H9 (cell line): ENCODE results near the gene FRK. TPM values are rescaled to one million over a fixed set of nuclear protein-coding genes. Genes with fewer than 3 reads are reported as not detected.

ENCODE experiments used
- DNase-seq: peaks from one replicate; pipeline ENCODE4 v3.0.0-alpha.2; 2017
- H2AFZ ChIP-seq: one replicate; pipeline ENCODE4 v1.6.1; 2013; ENCODE audit warnings: mild to moderate bottlenecking, low read length, control low read depth, moderate library complexity
- H2AK5ac ChIP-seq: 2 replicates; pipeline ENCODE4 v1.6.1; 2013; ENCODE audit warnings: low read length, control low read depth, mixed read lengths; ENCODE audit not compliant: insufficient read length
- H2BK120ac ChIP-seq: one replicate; pipeline ENCODE4 v1.6.1; 2013; ENCODE audit warnings: low read depth, mild to moderate bottlenecking, low read length, control low read depth, inconsistent platforms; ENCODE audit not compliant: poor library complexity, severe bottlenecking
- H2BK12ac ChIP-seq: 2 replicates; pipeline ENCODE4 v1.6.1; 2013; ENCODE audit warnings: low read length, control low read depth, mixed read lengths, low read depth; ENCODE audit not compliant: insufficient read length
- H2BK15ac ChIP-seq: 2 replicates; pipeline ENCODE4 v1.6.1; 2013; ENCODE audit warnings: low read depth, low read length, control low read depth
- H2BK20ac ChIP-seq: one replicate; pipeline ENCODE4 v1.6.1; 2013; ENCODE audit warnings: low read depth, mild to moderate bottlenecking, low read length, control low read depth, inconsistent platforms; ENCODE audit not compliant: poor library complexity, severe bottlenecking
- H2BK5ac ChIP-seq: 2 replicates; pipeline ENCODE4 v1.6.1; 2013; ENCODE audit warnings: low read length, control low read depth, mixed read lengths; ENCODE audit not compliant: insufficient read length
- H3K14ac ChIP-seq: 2 replicates; pipeline ENCODE4 v1.6.1; 2013; ENCODE audit warnings: low read length, control low read depth; ENCODE audit not compliant: insufficient read depth
- H3K18ac ChIP-seq: 2 replicates; pipeline ENCODE4 v1.6.1; 2013; ENCODE audit warnings: low read depth, mild to moderate bottlenecking, mixed read lengths, low read length, control low read depth; ENCODE audit not compliant: insufficient read length
- H3K23ac ChIP-seq: 2 replicates; pipeline ENCODE4 v1.6.1; 2013; ENCODE audit warnings: low read length, control low read depth, mixed read lengths, low read depth; ENCODE audit not compliant: insufficient read length
- H3K23me2 ChIP-seq: 2 replicates; pipeline ENCODE4 v1.6.1; 2013; ENCODE audit warnings: low read depth, mild to moderate bottlenecking, mixed read lengths, low read length, control low read depth; ENCODE audit not compliant: insufficient read length, poor library complexity, severe bottlenecking
- H3K27ac ChIP-seq: 2 replicates; pipeline ENCODE4 v1.5.1; 2013; ENCODE audit warnings: low read length, control low read depth, mixed read lengths, low read depth; ENCODE audit not compliant: insufficient read length
- H3K27me3 ChIP-seq: 2 replicates; pipeline ENCODE4 v1.6.1; 2013; ENCODE audit warnings: low read length, control low read depth, inconsistent platforms; ENCODE audit not compliant: insufficient read depth
- H3K4ac ChIP-seq: 2 replicates; pipeline ENCODE4 v1.6.1; 2013; ENCODE audit warnings: low read depth, mild to moderate bottlenecking, control low read depth, inconsistent platforms, low read length, moderate library complexity
- H3K4me1 ChIP-seq: 2 replicates; pipeline ENCODE4 v1.6.1; 2013; ENCODE audit warnings: low read length, control low read depth, inconsistent platforms; ENCODE audit not compliant: insufficient read depth
- H3K4me2 ChIP-seq: 2 replicates; pipeline ENCODE4 v1.6.1; 2013; ENCODE audit warnings: low read length, control low read depth, mixed read lengths; ENCODE audit not compliant: insufficient read length, insufficient read depth
- H3K56ac ChIP-seq: 2 replicates; pipeline ENCODE4 v1.6.1; 2013; ENCODE audit warnings: low read depth, mild to moderate bottlenecking, mixed read lengths, low read length, control low read depth; ENCODE audit not compliant: insufficient read length
- H3K79me1 ChIP-seq: 2 replicates; pipeline ENCODE4 v1.6.1; 2013; ENCODE audit warnings: low read depth, mild to moderate bottlenecking, moderate library complexity, low read length, control low read depth, inconsistent platforms; ENCODE audit not compliant: insufficient read depth, poor library complexity, severe bottlenecking
- H3K79me2 ChIP-seq: 2 replicates; pipeline ENCODE4 v1.6.1; 2013; ENCODE audit warnings: low read length, control low read depth, inconsistent platforms; ENCODE audit not compliant: insufficient read depth
- H3K9ac ChIP-seq: 2 replicates; pipeline ENCODE4 v1.6.1; 2013; ENCODE audit warnings: low read length, control low read depth, mixed read lengths; ENCODE audit not compliant: insufficient read length; ENCODE audit errors: extremely low read depth
- H3K9me3 ChIP-seq: one replicate; pipeline ENCODE4 v1.6.1; 2013; ENCODE audit warnings: low read depth, low read length, inconsistent platforms; ENCODE audit not compliant: control insufficient read depth
- H3T11ph ChIP-seq: one replicate; pipeline ENCODE4 v1.6.1; 2013; ENCODE audit warnings: mild to moderate bottlenecking, low read length, control low read depth, inconsistent platforms
- H4K20me1 ChIP-seq: one replicate; pipeline ENCODE4 v1.6.1; 2013; ENCODE audit not compliant: control insufficient read depth, insufficient read length, insufficient read depth
- H4K5ac ChIP-seq: 2 replicates; pipeline ENCODE4 v1.6.1; 2013; ENCODE audit warnings: low read depth, mild to moderate bottlenecking, mixed read lengths, low read length, control low read depth; ENCODE audit not compliant: insufficient read length
- H4K8ac ChIP-seq: replicated peaks from 2 replicates; pipeline ENCODE4 v1.6.1; 2013; ENCODE audit warnings: low read length, control low read depth, mixed read lengths, low read depth; ENCODE audit not compliant: insufficient read length
- H4K91ac ChIP-seq: 2 replicates; pipeline ENCODE4 v1.6.1; 2013; ENCODE audit warnings: low read depth, mild to moderate bottlenecking, moderate library complexity, mixed read lengths, low read length, control low read depth; ENCODE audit not compliant: insufficient read length
- H3K27ac Mint-ChIP-seq, 3 experiments: 2 replicates in 2 of 3; 3 replicates in 1 of 3; pipeline ENCODE4 v1.8.0; 2020 to 2021; ENCODE audit warnings: mixed read lengths in 3 of 3, mild to moderate bottlenecking in 1 of 3, moderate library complexity in 1 of 3
- H3K27me3 Mint-ChIP-seq: 2 replicates; pipeline ENCODE4 v1.8.0; 2021; ENCODE audit warnings: low read depth, mild to moderate bottlenecking, moderate library complexity, mixed read lengths
- H3K36me3 Mint-ChIP-seq, 3 experiments: 2 replicates in 2 of 3; 3 replicates in 1 of 3; pipeline ENCODE4 v1.8.0; 2020 to 2021; ENCODE audit warnings: low read depth in 3 of 3, mixed read lengths in 3 of 3; ENCODE audit not compliant: insufficient read depth in 1 of 3
- H3K4me1 Mint-ChIP-seq, 2 experiments: 2 replicates each; pipeline ENCODE4 v1.8.0; 2020; ENCODE audit warnings: mixed read lengths in 2 of 2
- H3K4me3 Mint-ChIP-seq, 2 experiments: 2 replicates in 1 of 2; 3 replicates in 1 of 2; pipeline ENCODE4 v1.8.0; 2020 to 2021; ENCODE audit warnings: mild to moderate bottlenecking in 2 of 2, mixed read lengths in 2 of 2, moderate library complexity in 1 of 2
- H3K9me3 Mint-ChIP-seq, 2 experiments: 2 replicates in 1 of 2; 3 replicates in 1 of 2; pipeline ENCODE4 v1.8.0; 2020; ENCODE audit warnings: mild to moderate bottlenecking in 2 of 2, mixed read lengths in 2 of 2, moderate library complexity in 1 of 2
- WGBS: extraction: QIAGEN DNeasy Blood & Tissue Kit; methylation state at CpG from one replicate; pipeline ENCODE4 v1.1.7; 2013; ENCODE audit warnings: missing lambda C conversion rate, low lambda C conversion rate, mixed read lengths; ENCODE audit not compliant: insufficient read length; ENCODE audit errors: extremely low coverage; 5-methylcytosine and 5-hydroxymethylcytosine counted together
- total RNA-seq: library from RNA; stranded (reverse); gene quantifications from 2 replicates; pipeline ENCODE4 v1.2.1, GENCODE V29; 2021
- TF ChIP-seq, protein P1 (sequence below): fragments of 200-600 bp; sonication (generic); conservative IDR thresholded peaks from 3 replicates; pipeline ENCODE4 v1.8.0; 2021; ENCODE audit warnings: antibody characterized with exemption, mild to moderate bottlenecking

FRK gene
- total RNA-seq, 1 experiment from 2014 or later = 0.15 TPM

DNA sequence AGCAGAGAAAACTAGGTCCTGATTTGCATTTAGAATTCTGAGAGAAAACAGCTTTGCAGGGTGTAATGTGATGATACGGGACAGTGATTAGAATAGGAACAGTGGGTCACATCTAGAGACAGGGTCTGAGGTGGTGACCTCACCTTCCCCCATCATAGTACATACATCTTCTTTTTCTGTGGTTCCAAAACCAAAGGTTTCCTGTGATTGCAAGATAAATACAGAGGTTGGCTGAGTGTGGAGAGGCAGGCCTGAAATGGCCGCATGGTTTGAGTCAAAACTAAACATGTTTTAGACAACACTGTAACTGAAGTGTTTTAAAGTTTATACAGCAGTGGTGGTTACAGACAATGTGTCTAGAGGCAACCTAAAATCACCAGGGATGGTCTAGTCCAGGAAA lies 29.6 kb upstream of the FRK start:
- Histone ChIP-seq H2BK20ac (no peak overlapping the region), H3K23me2 (no peaks in the 10 kb centered on the region), H4K91ac (no peak overlapping the region), H3K4me2 (no peak overlapping the region), H3K27me3 (no peaks in the 10 kb centered on the region), H3K79me1 (no peaks in the 10 kb centered on the region), H3K27ac (no peak overlapping the region), H3K4ac (no peak overlapping the region), H3K14ac (no peak overlapping the region), H2AFZ (no peak overlapping the region), H2BK15ac (no peak overlapping the region; the same call in 1 of the 2 replicates), H3K79me2 (no peaks in the 10 kb centered on the region), H3K9ac (no peak overlapping the region), H3K4me1 (no peaks in the 10 kb centered on the region; the same call in 1 of the 2 replicates), H4K8ac (no peak overlapping the region), H3T11ph (no peak overlapping the region), H2BK5ac (no peak overlapping the region), H3K56ac (no peak overlapping the region), H4K20me1 (no peaks in the 10 kb centered on the region), H2BK120ac (no peak overlapping the region), H2AK5ac (no peak overlapping the region), H3K23ac (no peak overlapping the region), H2BK12ac (no peak overlapping the region), H3K9me3 (no peaks in the 10 kb centered on the region), H3K18ac (no peak overlapping the region), H4K5ac (no peak overlapping the region)
- peaks cover 14 to 15% of the 10 kb centered on the region in 2 experiments for H3K4me1 Mint-ChIP-seq
- peaks cover 5 to 13% of the 10 kb centered on the region in 2 experiments; a peak in 4 of 5 replicates for H3K9me3 Mint-ChIP-seq
- peaks cover under 1 to 37% (median 4%) of the 10 kb centered on the region in 3 experiments; a peak in 6 of 7 replicates for H3K36me3 Mint-ChIP-seq
- no peak for DNase-seq
- TF ChIP-seq, protein P1, sequence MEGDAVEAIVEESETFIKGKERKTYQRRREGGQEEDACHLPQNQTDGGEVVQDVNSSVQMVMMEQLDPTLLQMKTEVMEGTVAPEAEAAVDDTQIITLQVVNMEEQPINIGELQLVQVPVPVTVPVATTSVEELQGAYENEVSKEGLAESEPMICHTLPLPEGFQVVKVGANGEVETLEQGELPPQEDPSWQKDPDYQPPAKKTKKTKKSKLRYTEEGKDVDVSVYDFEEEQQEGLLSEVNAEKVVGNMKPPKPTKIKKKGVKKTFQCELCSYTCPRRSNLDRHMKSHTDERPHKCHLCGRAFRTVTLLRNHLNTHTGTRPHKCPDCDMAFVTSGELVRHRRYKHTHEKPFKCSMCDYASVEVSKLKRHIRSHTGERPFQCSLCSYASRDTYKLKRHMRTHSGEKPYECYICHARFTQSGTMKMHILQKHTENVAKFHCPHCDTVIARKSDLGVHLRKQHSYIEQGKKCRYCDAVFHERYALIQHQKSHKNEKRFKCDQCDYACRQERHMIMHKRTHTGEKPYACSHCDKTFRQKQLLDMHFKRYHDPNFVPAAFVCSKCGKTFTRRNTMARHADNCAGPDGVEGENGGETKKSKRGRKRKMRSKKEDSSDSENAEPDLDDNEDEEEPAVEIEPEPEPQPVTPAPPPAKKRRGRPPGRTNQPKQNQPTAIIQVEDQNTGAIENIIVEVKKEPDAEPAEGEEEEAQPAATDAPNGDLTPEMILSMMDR = no peak
- H3K27me3 Mint-ChIP-seq = no peaks in the 10 kb centered on the region
- H3K4me3 Mint-ChIP-seq = no peak overlapping the region
- H3K27ac Mint-ChIP-seq = no peak overlapping the region
- WGBS = no CpG with 5 or more reads among the region's 2 CpGs
